Memory B cell (primary cell): ENCODE data around the gene HEATR5B.

ENCODE experiments used
- ATAC-seq: fragments of 150-1000 bp; cut with Tn5 transposase; 2 replicates; pipeline ENCODE4 v1.10.0; 2021; ENCODE audit warnings: low read depth, mild to moderate bottlenecking, moderate library complexity
- DNase-seq, 2 donors: peaks; one replicate each; pipeline ENCODE4 v3.0.0; 2022; ENCODE audit warnings: low spot score in 2 of 2
- H3K27ac Mint-ChIP-seq: one replicate; pipeline ENCODE4 v1.8.0; 2022; ENCODE audit warnings: mild to moderate bottlenecking, moderate library complexity, mixed read lengths
- H3K27me3 Mint-ChIP-seq: one replicate; pipeline ENCODE4 v1.8.0; 2022; ENCODE audit warnings: mixed read lengths
- H3K36me3 Mint-ChIP-seq: one replicate; pipeline ENCODE4 v1.8.0; 2022; ENCODE audit warnings: mild to moderate bottlenecking, mixed read lengths
- H3K4me1 Mint-ChIP-seq: one replicate; pipeline ENCODE4 v1.8.0; 2022; ENCODE audit warnings: mixed read lengths
- H3K4me3 Mint-ChIP-seq: one replicate; pipeline ENCODE4 v1.8.0; 2022; ENCODE audit warnings: mild to moderate bottlenecking, moderate library complexity, mixed read lengths
- H3K9me3 Mint-ChIP-seq: one replicate; pipeline ENCODE4 v1.8.0; 2022; ENCODE audit warnings: mixed read lengths

Gene HEATR5B

DNA sequence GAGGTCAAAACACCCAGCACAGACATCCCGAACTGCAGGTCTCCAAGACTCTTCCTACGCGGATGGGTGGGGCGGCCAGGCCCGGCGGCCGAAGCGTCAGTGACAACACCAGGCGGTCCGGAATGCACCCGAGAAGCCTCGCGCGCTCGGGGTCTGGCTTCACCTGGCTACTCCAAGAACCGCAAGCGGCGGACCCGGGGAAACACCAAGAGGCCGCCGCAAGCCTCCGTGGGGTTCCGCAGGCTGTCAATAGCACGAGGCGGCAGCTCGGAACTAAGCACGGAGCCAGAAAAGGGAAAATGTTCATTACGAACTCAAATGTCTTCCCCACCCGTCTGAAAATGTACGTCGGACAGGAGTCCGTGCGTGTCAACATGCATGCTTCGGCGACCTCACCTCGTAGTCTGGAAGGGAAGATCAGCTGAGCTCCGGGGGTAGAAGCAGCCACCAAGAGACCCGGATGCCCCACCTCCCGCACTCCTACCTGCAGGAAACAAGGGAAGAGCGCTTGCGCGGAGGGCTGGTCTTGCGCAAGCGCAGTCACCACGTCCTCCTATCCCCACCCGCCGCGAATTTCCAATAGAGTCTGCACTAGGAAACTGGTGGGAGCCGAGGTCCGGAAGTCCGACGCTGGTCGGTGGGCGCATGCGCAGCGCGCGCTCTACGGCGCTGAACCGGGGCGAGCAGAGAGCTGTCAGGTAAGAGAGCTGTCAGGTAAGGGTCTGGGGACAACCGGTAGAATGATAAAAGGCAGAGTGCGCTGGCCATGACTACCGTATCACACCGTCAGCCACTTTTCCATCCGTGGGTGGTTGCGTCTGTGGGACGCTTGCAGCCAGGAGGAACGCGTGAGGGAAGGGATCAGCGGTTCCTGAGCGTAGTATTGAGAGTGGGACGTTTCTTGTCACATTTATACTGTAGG is at the start of gene HEATR5B, which contains the start of gene GPATCH11:
Gene HEATR5B (minus strand): TSS at position 500 of the 922 bp plus-strand sequence. CDS start 958 bp downstream, outside the sequence.
Gene GPATCH11 (plus strand): TSS at position 646 of the 922 bp plus-strand sequence. CDS start 3,864 bp downstream, outside the sequence.
- DNase-seq (peak; percentile 69 to 75), ATAC-seq (peak; percentile 79)
- no peak within 1 kb of the TSS for H3K4me3 Mint-ChIP-seq
- no peaks in the 10 kb centered on the region for H3K9me3 Mint-ChIP-seq
- H3K36me3 Mint-ChIP-seq, result peaks cover 25% of the 10 kb centered on the region
- no peaks in the 10 kb centered on the region for H3K27me3 Mint-ChIP-seq
- H3K27ac Mint-ChIP-seq, result no peak within 1 kb of the TSS
- peaks cover 48% of the 10 kb centered on the region for H3K4me1 Mint-ChIP-seq

GRCh38 chr2:37132914-37133313 is 48.7 kb upstream of the HEATR5B start:
- ATAC-seq (no peak), DNase-seq (no peak)
- Mint-ChIP-seq H3K36me3 (peaks cover 45% of the 10 kb centered on the region), H3K27me3 (no peaks in the 10 kb centered on the region), H3K4me3 (no peak overlapping the region), H3K9me3 (peaks cover 2% of the 10 kb centered on the region), H3K27ac (no peak overlapping the region), H3K4me1 (no peaks in the 10 kb centered on the region)

GRCh38 chr2:37125416-37125815 is 41.2 kb upstream of the HEATR5B start:
- Mint-ChIP-seq H3K4me1 (no peaks in the 10 kb centered on the region), H3K36me3 (peaks cover 36% of the 10 kb centered on the region), H3K9me3 (no peaks in the 10 kb centered on the region), H3K27ac (no peak overlapping the region), H3K4me3 (no peak overlapping the region), H3K27me3 (no peaks in the 10 kb centered on the region)
- DNase-seq, result no peak
- ATAC-seq, result no peak

DNA sequence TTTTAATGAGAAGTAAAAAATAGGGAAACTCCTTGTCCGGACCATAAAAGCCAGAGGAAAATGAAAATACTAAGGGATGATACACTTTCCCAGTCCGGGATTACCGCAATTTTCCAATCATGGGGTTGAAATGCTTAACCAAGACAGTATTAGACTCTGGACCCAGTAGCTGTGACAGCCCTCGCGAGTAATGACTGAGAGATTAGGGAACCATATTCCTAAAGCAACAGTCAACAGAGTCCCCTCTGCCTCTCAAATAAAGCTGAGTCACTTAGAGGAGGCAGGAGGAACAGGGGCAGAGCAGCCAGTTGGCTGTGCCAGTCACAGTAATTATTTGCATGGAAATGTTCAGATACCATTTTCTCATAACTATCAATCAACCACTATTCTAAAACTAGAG is 35.0 kb upstream of the HEATR5B start:
- peaks cover 31% of the 10 kb centered on the region for H3K36me3 Mint-ChIP-seq
- H3K4me1 Mint-ChIP-seq, result no peaks in the 10 kb centered on the region
- no peak for ATAC-seq
- H3K27ac Mint-ChIP-seq, result no peak overlapping the region
- H3K9me3 Mint-ChIP-seq, result no peaks in the 10 kb centered on the region
- DNase-seq, result no peak
- no peak overlapping the region for H3K4me3 Mint-ChIP-seq
- no peaks in the 10 kb centered on the region for H3K27me3 Mint-ChIP-seq

DNA sequence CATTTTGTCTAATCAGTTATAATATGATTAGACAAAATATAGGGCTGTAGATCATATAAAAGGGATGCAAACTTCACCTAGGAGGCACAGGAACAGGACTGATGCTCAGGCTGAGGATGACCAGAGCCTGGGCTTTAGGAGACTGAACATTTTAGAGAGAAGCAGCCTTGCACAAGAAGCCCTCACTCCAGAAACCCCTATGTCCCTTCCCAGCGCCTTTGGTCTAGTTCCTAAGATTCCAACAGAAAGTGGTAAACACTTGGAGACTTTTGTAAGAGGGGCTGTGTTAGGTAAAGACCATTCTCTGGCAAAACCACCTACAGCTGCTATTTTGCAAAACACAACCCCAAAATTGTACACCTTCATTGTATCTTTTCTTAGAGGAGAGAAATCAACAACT is 33.4 kb upstream of the HEATR5B start:
- Mint-ChIP-seq H3K9me3 (no peaks in the 10 kb centered on the region), H3K36me3 (peaks cover 30% of the 10 kb centered on the region), H3K4me3 (no peak overlapping the region), H3K27me3 (no peaks in the 10 kb centered on the region), H3K27ac (no peak overlapping the region), H3K4me1 (no peaks in the 10 kb centered on the region)
- DNase-seq, result no peak
- no peak for ATAC-seq

- peaks cover 14% of the 10 kb centered on the region for H3K36me3 Mint-ChIP-seq
Observed at GRCh38 chr2:37111958-37112357, 27.8 kb upstream of the HEATR5B start.

GRCh38 chr2:37110306-37111212 is 26.4 kb upstream of the HEATR5B start:
- no peaks in the 10 kb centered on the region for H3K27me3 Mint-ChIP-seq
- H3K4me3 Mint-ChIP-seq, result no peak overlapping the region
- H3K27ac Mint-ChIP-seq, result no peak overlapping the region
- no peak for DNase-seq
- no peak for ATAC-seq
- H3K36me3 Mint-ChIP-seq, result peaks cover 12% of the 10 kb centered on the region
- no peaks in the 10 kb centered on the region for H3K4me1 Mint-ChIP-seq
- no peaks in the 10 kb centered on the region for H3K9me3 Mint-ChIP-seq

More at GRCh38 chr2:37111958-37112357, 27.8 kb upstream of the HEATR5B start:
- DNase-seq (no peak), ATAC-seq (no peak)
- H3K27ac Mint-ChIP-seq, result no peak overlapping the region
- H3K27me3 Mint-ChIP-seq, result no peaks in the 10 kb centered on the region
- H3K4me3 Mint-ChIP-seq, result no peak overlapping the region
- H3K4me1 Mint-ChIP-seq, result no peaks in the 10 kb centered on the region
- no peaks in the 10 kb centered on the region for H3K9me3 Mint-ChIP-seq

DNA sequence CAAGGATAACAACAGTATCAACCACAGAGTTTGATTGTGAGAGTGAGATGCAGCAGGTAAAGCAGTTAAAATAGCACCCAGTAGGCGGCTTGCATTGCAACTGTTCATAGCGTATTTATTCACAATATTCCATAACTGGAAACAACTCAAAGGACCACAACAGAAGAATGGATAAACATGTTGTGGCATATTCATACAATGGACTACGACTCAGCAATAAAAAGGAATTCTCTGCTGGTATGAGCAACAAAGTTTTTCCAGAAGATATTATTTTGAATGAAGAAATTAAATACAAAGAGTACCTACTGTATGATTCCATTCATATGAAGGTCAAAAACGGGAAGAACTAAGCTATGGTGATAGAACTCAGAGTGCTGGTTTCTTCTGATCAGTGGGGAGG is 25.4 kb upstream of the HEATR5B start:
- DNase-seq (no peak), ATAC-seq (no peak)
- Mint-ChIP-seq H3K4me1 (no peaks in the 10 kb centered on the region), H3K27me3 (no peaks in the 10 kb centered on the region), H3K36me3 (peaks cover 13% of the 10 kb centered on the region), H3K9me3 (no peaks in the 10 kb centered on the region), H3K27ac (no peak overlapping the region), H3K4me3 (no peak overlapping the region)

DNA sequence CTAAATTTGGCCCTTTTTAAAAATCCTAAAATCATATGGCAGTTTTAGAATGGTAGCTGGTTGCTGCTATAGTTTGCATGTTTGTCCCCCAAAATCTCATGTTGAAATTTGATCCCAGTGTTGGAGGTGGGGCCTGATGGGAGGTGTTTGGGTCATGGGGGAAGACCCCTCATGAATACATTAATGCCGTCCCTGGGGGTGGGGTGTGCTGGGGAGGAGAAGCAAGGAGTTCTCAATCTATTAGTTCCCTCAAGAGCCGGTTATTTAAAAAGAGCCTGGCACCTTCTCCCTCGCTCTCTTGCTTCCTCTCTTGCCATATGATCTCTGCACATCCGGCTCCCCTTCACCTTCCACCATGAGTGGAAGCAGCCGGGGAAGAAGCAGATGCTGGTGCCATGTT is 21.0 kb upstream of the HEATR5B start:
- H3K4me3 Mint-ChIP-seq, result no peak overlapping the region
- H3K36me3 Mint-ChIP-seq, result peaks cover 16% of the 10 kb centered on the region
- no peaks in the 10 kb centered on the region for H3K4me1 Mint-ChIP-seq
- peak overlapping the region; percentile 45 for H3K27ac Mint-ChIP-seq
- ATAC-seq, result no peak
- no peak for DNase-seq
- H3K9me3 Mint-ChIP-seq, result no peaks in the 10 kb centered on the region
- no peaks in the 10 kb centered on the region for H3K27me3 Mint-ChIP-seq

GRCh38 chr2:37104178-37104577 is 20.0 kb upstream of the HEATR5B start:
- peak overlapping the region; percentile 49 for H3K27ac Mint-ChIP-seq
- DNase-seq (no peak), ATAC-seq (no peak)
- H3K36me3 Mint-ChIP-seq, result peaks cover 25% of the 10 kb centered on the region
- no peaks in the 10 kb centered on the region for H3K4me1 Mint-ChIP-seq
- no peak overlapping the region for H3K4me3 Mint-ChIP-seq
- H3K9me3 Mint-ChIP-seq, result no peaks in the 10 kb centered on the region
- no peaks in the 10 kb centered on the region for H3K27me3 Mint-ChIP-seq

DNA sequence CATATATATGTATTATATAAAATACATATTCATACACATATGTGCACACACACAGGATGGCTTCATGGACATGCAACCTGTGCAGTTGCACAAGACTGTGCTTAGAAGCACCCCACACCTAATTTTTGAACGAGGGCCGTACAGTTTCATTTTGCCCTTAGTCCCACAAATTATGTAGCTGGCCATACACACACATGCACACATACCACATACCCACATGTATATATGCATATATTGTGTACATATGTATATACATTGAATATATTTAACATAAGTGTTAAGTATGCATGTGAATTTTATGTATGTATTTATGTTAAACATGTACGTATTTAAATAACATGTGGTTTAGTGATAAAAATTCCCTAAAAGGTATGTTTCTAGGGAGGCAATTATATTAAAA is 18.4 kb upstream of the HEATR5B start:
- no peaks in the 10 kb centered on the region for H3K27me3 Mint-ChIP-seq
- H3K4me3 Mint-ChIP-seq, result no peak overlapping the region

GRCh38 chr2:37100054-37100453 is 15.9 kb upstream of the HEATR5B start:
- DNase-seq, result no peak
- no peaks in the 10 kb centered on the region for H3K27me3 Mint-ChIP-seq
- ATAC-seq, result no peak
- peaks cover 23% of the 10 kb centered on the region for H3K36me3 Mint-ChIP-seq
- H3K9me3 Mint-ChIP-seq, result no peaks in the 10 kb centered on the region
- no peak overlapping the region for H3K4me3 Mint-ChIP-seq
- H3K4me1 Mint-ChIP-seq, result no peaks in the 10 kb centered on the region
- peak overlapping the region; percentile 21 for H3K27ac Mint-ChIP-seq

More for the DNA sequence above, 18.4 kb upstream of the HEATR5B start:
- no peaks in the 10 kb centered on the region for H3K9me3 Mint-ChIP-seq
- no peak overlapping the region for H3K27ac Mint-ChIP-seq
- DNase-seq, result no peak
- peaks cover 22% of the 10 kb centered on the region for H3K36me3 Mint-ChIP-seq
- no peak for ATAC-seq
- H3K4me1 Mint-ChIP-seq, result no peaks in the 10 kb centered on the region

DNA sequence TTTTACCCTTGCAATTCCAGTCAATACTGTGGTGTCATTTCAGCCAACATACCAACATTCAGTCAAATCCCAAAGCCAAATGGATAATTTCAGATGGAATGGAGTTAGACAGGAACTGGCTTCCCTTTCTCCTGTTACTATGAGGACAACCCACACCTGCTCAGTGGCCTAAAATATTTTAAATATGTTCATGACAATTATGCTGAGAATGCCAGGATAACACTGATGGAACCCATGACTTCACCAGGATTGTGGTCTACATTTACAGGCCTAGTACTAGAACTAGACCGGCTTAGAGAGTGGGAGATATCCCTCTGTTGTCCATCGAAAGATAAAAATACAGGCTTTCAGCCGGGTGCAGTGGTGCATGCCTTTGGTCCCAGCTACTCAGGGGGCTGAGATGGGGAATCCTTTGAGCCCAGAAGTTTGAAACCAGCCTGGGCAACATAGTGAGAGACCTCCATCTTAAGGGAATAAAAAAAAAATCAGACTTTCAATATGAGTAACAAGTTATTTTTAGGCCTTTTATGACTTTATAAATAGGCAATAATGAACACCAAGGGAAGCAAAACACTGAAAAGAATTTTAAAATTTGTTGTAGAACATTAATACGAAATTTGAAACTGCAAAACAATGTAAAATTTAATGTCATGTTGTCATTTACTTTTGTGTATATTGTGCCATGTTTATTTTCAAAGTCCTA is 14.4 kb upstream of the HEATR5B start:
- Mint-ChIP-seq H3K27ac (no peak overlapping the region), H3K4me1 (peaks cover 3% of the 10 kb centered on the region), H3K9me3 (no peaks in the 10 kb centered on the region), H3K36me3 (peaks cover 28% of the 10 kb centered on the region), H3K27me3 (no peaks in the 10 kb centered on the region), H3K4me3 (no peak overlapping the region)
- no peak for ATAC-seq
- no peak for DNase-seq
